Lung (tissue), 16 donors: ENCODE data around the gene TAF11L11. TPM values are rescaled to one million over a fixed set of nuclear protein-coding genes. Genes with fewer than 3 reads are reported as not detected.
"Not testable (repeated sequence)": the region's sequence is repeated elsewhere in the genome, so short reads cannot be mapped to it uniquely, and the experiment has no call there.

ENCODE experiments used
- ATAC-seq: fragments of 200-7000 bp; cut with Tn5 transposase; one replicate; pipeline ENCODE4 v1.9.1; 2020; ENCODE audit warnings: moderate number of reproducible peaks; ENCODE audit not compliant: insufficient read depth, low FRiP score
- DNase-seq, 3 donors: peaks; one replicate each; pipeline ENCODE4 v3.0.0-alpha.2; 2013 to 2017
- H3K27ac ChIP-seq, 2 donors: one replicate each; pipeline ENCODE4 v1.5.1; 2013; ENCODE audit warnings: mild to moderate bottlenecking in 2 of 2, moderate library complexity in 2 of 2, control low read depth in 1 of 2, inconsistent platforms in 1 of 2, low read depth in 1 of 2, low read length in 1 of 2
- H3K27me3 ChIP-seq, 3 donors: one replicate each; pipeline ENCODE4 v1.5.1; 2013; ENCODE audit warnings: low read length in 2 of 3; ENCODE audit not compliant: control insufficient read depth in 3 of 3, insufficient read depth in 3 of 3
- H3K36me3 ChIP-seq, 4 donors: one replicate each; pipeline ENCODE4 v1.5.1; 2013; ENCODE audit warnings: low read length in 4 of 4, mild to moderate bottlenecking in 1 of 4, moderate library complexity in 1 of 4; ENCODE audit not compliant: control insufficient read depth in 4 of 4, insufficient read depth in 4 of 4
- H3K4me1 ChIP-seq, 5 donors: one replicate each; pipeline ENCODE4 v1.5.1; 2013; ENCODE audit warnings: low read length in 5 of 5, mild to moderate bottlenecking in 2 of 5, moderate library complexity in 1 of 5; ENCODE audit not compliant: control insufficient read depth in 5 of 5, insufficient read depth in 5 of 5
- H3K4me3 ChIP-seq: one replicate; pipeline ENCODE4 v1.5.1; 2013; ENCODE audit warnings: mild to moderate bottlenecking, control low read depth, moderate library complexity
- H3K9ac ChIP-seq, 2 donors: one replicate each; pipeline ENCODE4 v1.5.1; 2013; ENCODE audit warnings: low read length in 2 of 2, control low read depth in 1 of 2; ENCODE audit not compliant: insufficient read depth in 1 of 2
- H3K9me3 ChIP-seq, 4 donors: one replicate each; pipeline ENCODE4 v1.5.1; 2013; ENCODE audit warnings: low read length in 3 of 4, mild to moderate bottlenecking in 1 of 4, moderate library complexity in 1 of 4; ENCODE audit not compliant: control insufficient read depth in 4 of 4, insufficient read depth in 3 of 4
- CTCF ChIP-seq: IDR thresholded peaks from 2 replicates; pipeline ENCODE4 v1.5.1; 2012; ENCODE audit warnings: mild to moderate bottlenecking; ENCODE audit errors: control extremely low read depth, extremely low read depth
- WGBS, 2 donors: extraction: QIAGEN DNeasy Blood & Tissue Kit; methylation state at CpG; one replicate each; pipeline ENCODE4 v1.1.7; 2013; 5-methylcytosine and 5-hydroxymethylcytosine counted together
- long read RNA-seq, 5 donors: transcript quantifications; one replicate each; lab custom pipeline, GENCODE V29; 2026
- polyA plus RNA-seq, 2 donors: library from polyadenylated mRNA; stranded (reverse); fragments of 200-250 nt; gene quantifications; one replicate each; pipeline ENCODE4 v1.2.1, GENCODE V29; 2013
- total RNA-seq, 2 donors: library from RNA; depleted of rRNA in 1 of 2; stranded (reverse); fragments of >200 nt in 1 of 2; gene quantifications; one replicate each; pipeline ENCODE4 v1.2.1, GENCODE V29; 2014 to 2021
- donor health status: control.
- donor health status: control.
- donor health status: Bipolar disorder and iron deficiency.
- donor health status: healthy.
- donor health status: DM: yes; HTN: yes; CAD: no.

The TAF11L11 gene
- not detected for total RNA-seq
- polyA plus RNA-seq, result not detected
- long read RNA-seq, donor 1, result 0 reads
- long read RNA-seq, donor 2, result 0 reads
- long read RNA-seq, donor 3, result 0 reads
- long read RNA-seq, donor 4, result 0 reads
- long read RNA-seq, donor 5, result 0 reads

- not testable (repeated sequence) for H3K27me3 ChIP-seq, H3K36me3 ChIP-seq, DNase-seq, ATAC-seq, H3K9ac ChIP-seq, H3K27ac ChIP-seq, H3K4me3 ChIP-seq, H3K9me3 ChIP-seq, H3K4me1 ChIP-seq
- 70 to 73% methylated on average over 6 of the region's 6 CpGs for WGBS, 2 donors
Observed at GRCh38 chr5:17603880-17604279, at the start of gene TAF11L11. TSS of gene TAF11L11 (plus strand) at chr5:17604183.

GRCh38 chr5:17585658-17586057 lies 18.3 kb upstream of the TAF11L11 start, which contains the start of gene TAF11L7:
TSS of gene TAF11L7 (minus strand) at chr5:17585758.
- not testable (repeated sequence) for H3K4me3 ChIP-seq, H3K9ac ChIP-seq, H3K27me3 ChIP-seq, H3K9me3 ChIP-seq, DNase-seq, H3K27ac ChIP-seq, ATAC-seq, H3K36me3 ChIP-seq, H3K4me1 ChIP-seq
- WGBS, 2 donors, result no CpG with 5 or more reads among the region's 16 CpGs

GRCh38 chr5:17590860-17591259 lies 13.1 kb upstream of the TAF11L11 start, which contains the start of gene TAF11L8:
TSS of gene TAF11L8 (minus strand) at chr5:17590960.
- H3K36me3 ChIP-seq, H3K27me3 ChIP-seq, H3K4me3 ChIP-seq, H3K9me3 ChIP-seq, H3K9ac ChIP-seq, H3K27ac ChIP-seq, H3K4me1 ChIP-seq, ATAC-seq, DNase-seq: not testable (repeated sequence)
- WGBS, 2 donors, result no CpG with 5 or more reads among the region's 16 CpGs

GRCh38 chr5:17594255-17594654 lies 9.7 kb upstream of the TAF11L11 start, which contains the start of gene TAF11L9:
TSS of gene TAF11L9 (minus strand) at chr5:17594394.
- 92 to 100% methylated on average over 3 to 10 of the region's 15 CpGs for WGBS, 2 donors
- not testable (repeated sequence) for H3K27me3 ChIP-seq, ATAC-seq, H3K9me3 ChIP-seq, H3K4me3 ChIP-seq, H3K36me3 ChIP-seq, H3K27ac ChIP-seq, H3K9ac ChIP-seq, DNase-seq, H3K4me1 ChIP-seq

GRCh38 chr5:17597728-17598127 lies 6.3 kb upstream of the TAF11L11 start, which contains the start of gene TAF11L10:
TSS of gene TAF11L10 (minus strand) at chr5:17597828.
- not testable (repeated sequence) for H3K9ac ChIP-seq, H3K27ac ChIP-seq, H3K36me3 ChIP-seq, ATAC-seq, H3K27me3 ChIP-seq, H3K4me1 ChIP-seq, H3K4me3 ChIP-seq, DNase-seq, H3K9me3 ChIP-seq
- WGBS, 2 donors, result no CpG with 5 or more reads among the region's 15 CpGs

- DNase-seq, result no peak
Observed at GRCh38 chr5:17604951-17605350, 968 bp downstream of the TAF11L11 start.

GRCh38 chr5:17607461-17607860 lies 3.5 kb downstream of the TAF11L11 start:
- DNase-seq, H3K27ac ChIP-seq, H3K9ac ChIP-seq, H3K27me3 ChIP-seq, H3K4me1 ChIP-seq, H3K4me3 ChIP-seq, ATAC-seq, H3K36me3 ChIP-seq, H3K9me3 ChIP-seq: not testable (repeated sequence)
- WGBS, 2 donors, result 94 to 96% methylated on average over 4 of the region's 4 CpGs

More at GRCh38 chr5:17604951-17605350, 968 bp downstream of the TAF11L11 start:
- ATAC-seq, result no peak
- Histone ChIP-seq H3K9ac (no peak overlapping the region), H3K27ac (no peak overlapping the region), H3K27me3 (no peaks in the 10 kb centered on the region), H3K4me3 (no peak overlapping the region), H3K4me1 (no peaks in the 10 kb centered on the region), H3K9me3 (no peaks in the 10 kb centered on the region), H3K36me3 (no peaks in the 10 kb centered on the region)
- 96 to 97% methylated on average over 14 of the region's 14 CpGs for WGBS, 2 donors
- TF ChIP-seq CTCF, result no peak
